ENCODE data around the gene OAF. TPM values are rescaled to one million over a fixed set of nuclear protein-coding genes. Genes with fewer than 3 reads are reported as not detected.
A peak's percentile ranks its signal among the peaks of the same experiment; 100 is the strongest.

OAF gene
- total and polyA plus RNA-seq, 10 donors: 10.6 to 148 (median 73.6) TPM

GRCh38 chr11:120200677-120201076, 10.2 kb upstream of the OAF start:
- Histone ChIP-seq H3K9me3 (no peaks in the 10 kb centered on the region), H3K4me3 (no peak overlapping the region), H3K27me3 (replicated peaks in 1 of 7) (peaks cover 0 to 15% (median 0%) of the 10 kb centered on the region in 7 donors), H3K36me3 (no peaks in the 10 kb centered on the region), H3K27ac (no peak overlapping the region), H3K4me1 (peaks cover 0 to 3% (median 0%) of the 10 kb centered on the region in 6 donors)
- 68 to 86% (median 76%) methylated on average over 1 of the region's 1 CpG for WGBS, 5 donors
- peak; percentile 29 for DNase-seq
- TF ChIP-seq POLR2AphosphoS5 (IDR thresholded peaks at IDR 0.05) (no peak), POLR2A (IDR thresholded peaks at IDR 0.05) (no peak), CTCF (IDR thresholded peaks at IDR 0.05 in 8 of 11, conservative IDR thresholded peaks at IDR 0.05 in 3 of 11) (no peak)
- intact Hi-C loops (cut with DNase I; ENCODE audit: low total_unique reads): no loop called here

- Histone ChIP-seq H3K27me3 (replicated peaks in 1 of 7) (peaks cover 0 to 12% (median 0%) of the 10 kb centered on the region in 7 donors), H3K9me3 (no peaks in the 10 kb centered on the region), H3K4me1 (peaks cover 0 to 3% (median 0%) of the 10 kb centered on the region in 6 donors), H3K4me3 (no peak overlapping the region), H3K27ac (no peak overlapping the region), H3K36me3 (no peaks in the 10 kb centered on the region)
- TF ChIP-seq POLR2AphosphoS5 (IDR thresholded peaks at IDR 0.05): no peak
- no peak for TF ChIP-seq CTCF (IDR thresholded peaks at IDR 0.05 in 8 of 11, conservative IDR thresholded peaks at IDR 0.05 in 3 of 11)
- TF ChIP-seq POLR2A (IDR thresholded peaks at IDR 0.05): no peak
- intact Hi-C loops (cut with DNase I; ENCODE audit: low total_unique reads): no loop called here
- DNase-seq: no peak
- 52 to 69% (median 58%) methylated on average over 3 of the region's 3 CpGs for WGBS, 5 donors
These were observed 9.2 kb upstream of the OAF start for GRCh38 chr11:120201653-120202052.

GRCh38 chr11:120203626-120204025, 7.2 kb upstream of the OAF start:
- no peak for TF ChIP-seq CTCF (IDR thresholded peaks at IDR 0.05 in 8 of 11, conservative IDR thresholded peaks at IDR 0.05 in 3 of 11)
- no peak for TF ChIP-seq POLR2A (IDR thresholded peaks at IDR 0.05)
- TF ChIP-seq POLR2AphosphoS5 (IDR thresholded peaks at IDR 0.05): no peak
- intact Hi-C loops (cut with DNase I; ENCODE audit: low total_unique reads): no loop called here
- peaks cover 0 to 22% (median 10%) of the 10 kb centered on the region in 6 donors for H3K4me1 ChIP-seq
- no peak overlapping the region for H3K4me3 ChIP-seq
- WGBS, 5 donors: 81 to 91% (median 89%) methylated on average over 4 of the region's 4 CpGs
- H3K27me3 ChIP-seq (replicated peaks in 1 of 7): peaks cover 0 to 11% (median 0%) of the 10 kb centered on the region in 7 donors
- no peaks in the 10 kb centered on the region for H3K36me3 ChIP-seq
- no peak for DNase-seq
- no peak overlapping the region for H3K27ac ChIP-seq
- H3K9me3 ChIP-seq: no peaks in the 10 kb centered on the region

GRCh38 chr11:120205596-120206161, 5.2 kb upstream of the OAF start:
- H3K27ac ChIP-seq: no peak overlapping the region
- H3K9me3 ChIP-seq: no peaks in the 10 kb centered on the region
- peaks cover 0 to 25% (median 0%) of the 10 kb centered on the region in 7 donors for H3K27me3 ChIP-seq (replicated peaks in 1 of 7)
- DNase-seq: no peak
- no peak for TF ChIP-seq POLR2A (IDR thresholded peaks at IDR 0.05)
- TF ChIP-seq POLR2AphosphoS5 (IDR thresholded peaks at IDR 0.05): no peak
- no peak for TF ChIP-seq CTCF (IDR thresholded peaks at IDR 0.05 in 8 of 11, conservative IDR thresholded peaks at IDR 0.05 in 3 of 11)
- 84 to 88% (median 84%) methylated on average over 7 of the region's 7 CpGs for WGBS, 5 donors
- intact Hi-C loops (cut with DNase I; ENCODE audit: low total_unique reads): no loop called here
- H3K4me3 ChIP-seq: no peak overlapping the region
- H3K4me1 ChIP-seq: peaks cover 10 to 40% (median 27%) of the 10 kb centered on the region in 6 donors
- H3K36me3 ChIP-seq: no peaks in the 10 kb centered on the region

Data from spleen (tissue), 11 donors.